Astrocyte of the hippocampus (primary cell): ENCODE measurements around the gene ITGA7.

ENCODE experiments used
- DNase-seq: peaks from one replicate; pipeline ENCODE4 v3.0.0; 2011; ENCODE audit warnings: low read depth, low spot score

ITGA7 gene

GRCh38 chr12:55644591-55644990 lies 63.1 kb downstream of the ITGA7 start:
- DNase-seq = no peak

- no peak for DNase-seq
Observed at GRCh38 chr12:55642669-55643068, 65.0 kb downstream of the ITGA7 start.

GRCh38 chr12:55642267-55642666 lies 65.4 kb downstream of the ITGA7 start:
- DNase-seq = no peak

GRCh38 chr12:55641595-55641994 lies 66.1 kb downstream of the ITGA7 start:
- no peak for DNase-seq

GRCh38 chr12:55637467-55637866 lies 70.2 kb downstream of the ITGA7 start:
- no peak for DNase-seq

GRCh38 chr12:55636853-55637252 lies 70.9 kb downstream of the ITGA7 start, which contains the start of gene OR10P1:
Gene OR10P1 (plus strand): TSS chr12:55636892. CDS start chr12:55636892, 0 bp downstream.
- no peak for DNase-seq

GRCh38 chr12:55636116-55636655 lies 71.5 kb downstream of the ITGA7 start:
- no peak for DNase-seq
